ENCODE measurements around the gene MAPRE2.

The MAPRE2 gene

GRCh38 chr18:35121531-35121930 is 80.3 kb downstream of the MAPRE2 start:
- no peak for DNase-seq (ENCODE audit: low read depth, low spot score)

GRCh38 chr18:35122586-35123224 is 81.5 kb downstream of the MAPRE2 start:
- peak; percentile 81 for DNase-seq (ENCODE audit: low read depth, low spot score)

DNA sequence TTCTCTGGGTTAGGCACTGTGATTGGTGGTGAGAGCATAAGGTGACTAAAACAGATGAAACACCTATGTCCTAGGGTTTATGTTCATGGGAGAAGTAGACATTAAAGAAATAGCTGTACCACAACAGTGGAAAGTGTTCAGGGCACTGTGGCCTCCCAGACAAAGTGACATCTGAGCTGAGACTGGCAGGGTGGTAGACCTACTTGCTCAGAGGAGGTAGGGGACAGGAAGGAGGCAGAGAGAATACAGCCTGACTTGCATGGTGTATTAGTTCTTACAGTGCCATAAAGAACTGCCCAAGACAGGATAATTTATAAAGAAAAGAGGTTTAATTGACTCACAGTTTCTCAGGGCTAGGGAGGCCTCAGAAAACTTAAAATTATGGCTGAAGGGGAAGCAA is 82.6 kb downstream of the MAPRE2 start:
- DNase-seq (ENCODE audit: low read depth, low spot score), result no peak

GRCh38 chr18:35127201-35127600 is 86.0 kb downstream of the MAPRE2 start:
- DNase-seq (ENCODE audit: low read depth, low spot score), result peak; percentile 39

DNA sequence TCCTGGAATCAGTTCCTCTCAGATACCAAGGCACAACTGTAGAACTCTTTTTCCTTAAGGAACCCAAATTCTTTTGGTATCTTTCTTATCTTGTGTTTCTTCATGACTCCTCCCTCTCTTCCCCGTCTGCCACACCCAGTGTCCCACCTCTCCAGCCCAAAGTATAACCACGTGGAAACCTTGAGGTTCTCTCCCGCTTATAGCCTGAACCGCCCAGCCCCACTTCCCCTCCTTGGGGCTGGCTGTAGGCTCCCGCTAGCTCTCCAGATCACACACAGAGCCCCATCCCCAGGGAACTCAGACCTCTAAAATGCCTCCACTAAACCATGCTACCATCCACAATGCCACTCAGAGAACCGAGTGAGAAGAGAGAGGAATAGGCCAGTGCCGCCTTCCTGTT is 87.5 kb downstream of the MAPRE2 start:
- DNase-seq (ENCODE audit: low read depth, low spot score), result no peak

DNA sequence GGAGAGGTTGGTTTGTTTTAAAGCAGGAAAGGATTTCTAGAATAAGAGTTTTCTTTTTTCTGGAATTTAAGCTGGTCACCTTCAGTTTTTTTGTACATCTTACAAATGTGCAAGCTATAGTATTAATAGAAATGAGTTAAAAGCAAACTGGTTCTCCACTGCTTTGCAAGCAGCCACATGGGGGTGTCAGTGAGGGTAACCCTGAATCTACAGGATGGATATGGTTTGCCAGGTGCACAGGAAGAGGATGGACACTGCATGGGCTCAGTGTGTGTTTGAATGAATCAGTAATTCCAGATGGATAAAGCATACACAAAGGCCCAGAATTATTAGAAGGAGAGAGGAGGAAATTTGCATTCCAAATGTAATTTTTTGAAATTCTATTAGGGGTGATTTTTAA is 89.0 kb downstream of the MAPRE2 start:
- no peak for DNase-seq (ENCODE audit: low read depth, low spot score)

- no peak for DNase-seq (ENCODE audit: low read depth, low spot score)
Observed at GRCh38 chr18:35131387-35132020, 90.3 kb downstream of the MAPRE2 start.

DNA sequence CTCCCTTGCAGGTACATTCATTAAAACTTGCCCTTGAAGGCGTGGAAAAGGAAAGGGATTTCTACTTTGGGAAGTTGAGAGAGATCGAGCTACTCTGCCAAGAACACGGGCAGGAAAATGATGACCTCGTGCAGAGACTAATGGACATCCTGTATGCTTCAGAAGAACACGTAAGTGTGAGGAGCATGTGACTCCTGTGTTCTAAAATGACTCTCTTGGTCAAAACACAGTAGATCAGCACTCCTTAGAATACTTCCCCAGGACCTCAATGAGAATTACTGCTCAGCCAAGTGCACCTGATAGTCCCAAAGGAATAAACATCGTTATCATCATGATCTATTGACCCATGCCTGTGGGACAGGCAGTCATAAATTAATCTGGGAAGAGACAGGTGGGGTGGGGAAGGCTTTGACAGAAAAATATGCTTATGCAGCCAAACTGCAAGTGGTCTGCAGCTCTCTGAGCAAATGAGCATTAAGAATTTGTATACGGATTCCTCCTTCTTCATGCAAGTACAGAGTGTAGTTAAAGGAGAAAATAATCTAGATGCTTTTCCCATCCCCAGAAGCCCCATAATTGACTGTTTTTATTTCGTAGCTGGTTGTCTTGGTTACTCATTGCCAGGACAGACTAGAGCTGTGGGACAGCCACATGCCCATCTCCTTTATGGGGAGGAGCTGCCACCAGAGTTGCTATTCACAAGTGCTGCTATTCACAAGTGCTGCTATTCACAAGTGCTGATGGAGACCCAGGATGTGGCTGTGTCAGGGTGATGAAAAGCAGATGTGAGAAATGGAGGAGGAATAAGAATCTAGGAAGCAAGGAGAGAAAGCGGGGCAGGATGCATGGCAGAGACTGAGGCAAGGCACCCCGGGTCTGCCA is 91.0 kb downstream of the MAPRE2 start:
- no peak for DNase-seq (ENCODE audit: low read depth, low spot score)

- DNase-seq (ENCODE audit: low read depth, low spot score), result no peak
Observed at GRCh38 chr18:35134190-35134730, 93.0 kb downstream of the MAPRE2 start.

- no peak for DNase-seq (ENCODE audit: low read depth, low spot score)
Observed at GRCh38 chr18:35134791-35135531, 93.7 kb downstream of the MAPRE2 start.

GRCh38 chr18:35136248-35136647 is 95.0 kb downstream of the MAPRE2 start:
- DNase-seq (ENCODE audit: low read depth, low spot score), result no peak

DNA sequence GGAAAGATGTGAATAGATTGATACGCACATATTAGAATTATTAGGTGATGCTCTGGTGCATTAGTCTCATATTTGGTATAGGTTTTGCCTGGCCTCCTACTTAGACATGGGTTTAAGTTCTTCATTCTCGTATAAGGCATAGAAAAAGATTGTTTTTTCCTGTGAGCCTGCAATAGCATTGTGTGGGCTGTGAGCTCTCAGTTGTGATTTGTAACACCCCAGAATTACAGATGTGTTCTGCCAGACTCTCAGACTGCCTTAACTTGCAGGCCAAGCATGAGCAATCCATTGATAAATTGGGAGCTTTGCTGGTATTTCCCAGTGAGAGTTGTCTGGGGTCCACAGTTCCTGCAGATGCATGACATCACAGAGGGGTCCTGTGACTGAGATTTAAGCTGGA is 95.7 kb downstream of the MAPRE2 start:
- DNase-seq (ENCODE audit: low read depth, low spot score), result no peak

- DNase-seq (ENCODE audit: low read depth, low spot score), result no peak
Observed at GRCh38 chr18:35137632-35138031, 96.4 kb downstream of the MAPRE2 start.

DNA sequence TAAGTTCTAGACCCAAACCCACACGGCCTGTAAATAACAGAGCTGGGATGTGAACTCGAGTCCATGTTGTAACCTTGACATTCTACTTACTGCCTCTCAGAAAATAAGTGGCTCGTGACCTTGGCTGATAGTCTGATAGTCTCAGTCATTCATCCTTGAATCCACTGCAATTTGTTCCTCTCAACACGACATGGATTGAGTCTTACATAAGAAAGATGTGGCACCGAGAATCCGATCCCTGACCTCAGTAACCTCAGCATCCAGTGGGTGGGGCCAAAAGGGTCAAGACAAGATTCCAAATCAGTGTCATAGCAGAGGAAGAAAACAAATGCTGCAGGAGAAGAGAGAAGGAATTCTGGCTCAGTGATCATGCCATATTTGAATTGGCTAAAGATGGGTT is 97.6 kb downstream of the MAPRE2 start:
- DNase-seq (ENCODE audit: low read depth, low spot score), result no peak

DNA sequence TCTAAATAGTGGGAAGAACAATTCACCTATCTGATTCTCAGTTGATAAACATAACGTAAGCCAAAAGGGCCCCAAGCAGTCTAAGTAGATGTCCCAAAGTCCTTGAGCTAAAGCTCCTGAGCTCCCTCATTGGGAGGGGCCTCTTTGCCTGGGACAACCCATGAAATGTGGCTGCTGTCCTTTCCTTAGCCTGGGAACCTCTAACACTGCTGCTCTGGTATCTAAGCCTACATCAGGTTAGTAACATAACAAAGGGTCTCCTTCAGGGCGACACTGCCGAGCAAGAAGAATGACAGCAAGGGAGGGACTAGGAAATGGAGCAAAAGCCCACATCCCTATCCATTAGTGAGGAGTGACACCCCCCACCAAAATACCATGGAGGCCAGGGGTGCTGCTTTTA is 98.3 kb downstream of the MAPRE2 start:
- DNase-seq (ENCODE audit: low read depth, low spot score), result peak; percentile 25

DNA sequence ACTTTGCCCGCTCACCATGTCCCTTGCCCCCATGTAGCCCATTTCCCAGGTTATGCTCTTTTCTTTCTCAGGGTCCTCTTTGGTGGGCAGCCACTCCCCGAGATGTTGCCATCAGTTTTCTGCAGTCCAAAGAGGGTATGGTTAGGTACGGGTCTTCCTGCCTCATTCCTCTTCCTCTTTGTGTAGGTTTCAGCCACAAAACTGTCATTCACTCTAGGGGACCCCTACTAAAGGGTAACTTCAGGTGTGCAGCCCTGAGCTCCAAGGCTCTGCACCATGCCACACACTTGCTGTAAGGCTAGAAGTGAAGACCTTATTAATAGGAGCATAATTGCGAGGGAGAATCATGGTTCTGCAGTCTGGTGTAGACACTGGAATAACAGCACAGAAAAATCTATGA is 99.9 kb downstream of the MAPRE2 start:
- DNase-seq (ENCODE audit: low read depth, low spot score), result no peak

DNA sequence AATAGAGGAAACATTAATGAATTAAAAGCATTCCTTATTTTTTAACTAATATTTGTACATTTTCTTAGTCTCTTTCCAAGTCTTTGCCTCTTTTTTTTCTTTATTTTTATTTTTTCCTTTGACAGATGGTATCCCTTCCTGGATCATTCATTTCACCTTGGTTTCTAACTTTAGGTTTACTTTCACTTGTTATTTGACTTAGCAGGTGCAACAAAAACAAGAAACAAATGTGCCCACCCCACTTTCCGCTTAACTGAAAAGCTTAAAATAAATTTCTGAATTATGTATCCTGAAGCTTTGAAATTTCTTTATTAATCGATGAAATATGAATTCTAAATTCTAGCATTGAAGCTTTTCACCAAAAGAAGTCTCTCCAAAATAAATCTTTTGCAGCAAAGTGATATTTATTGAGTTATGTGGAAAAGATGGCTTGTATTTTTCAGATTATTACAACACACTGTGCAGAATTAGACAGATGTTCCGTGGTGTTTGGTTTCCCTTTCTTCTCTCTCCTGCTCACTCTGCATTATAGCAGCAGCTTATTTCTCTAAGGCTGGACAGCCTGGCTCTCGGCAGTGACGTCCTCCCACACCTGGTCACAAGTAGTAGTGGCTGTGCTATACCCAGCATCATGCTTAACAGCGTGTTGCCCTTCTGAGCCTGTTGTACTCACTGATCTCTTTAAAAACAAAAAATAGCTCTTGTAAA is 100.5 kb downstream of the MAPRE2 start:
- no peak for DNase-seq (ENCODE audit: low read depth, low spot score)

DNA sequence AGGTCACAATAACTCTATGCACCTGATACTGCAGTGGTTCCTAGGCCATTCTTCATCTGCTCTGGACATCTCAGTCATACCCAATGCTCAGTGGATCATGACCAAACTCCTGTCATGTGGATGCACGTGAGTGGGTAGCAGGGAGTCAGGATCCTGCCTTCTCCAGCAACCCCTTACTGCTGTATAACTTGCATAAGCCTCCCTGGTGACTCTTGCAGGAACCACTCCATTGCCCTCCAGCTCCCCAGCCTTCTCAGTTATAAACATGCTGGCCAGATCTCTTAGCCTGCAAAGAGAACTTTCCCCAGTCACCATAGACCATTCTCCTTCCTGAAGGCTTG is 101.0 kb downstream of the MAPRE2 start:
- no peak for DNase-seq (ENCODE audit: low read depth, low spot score)

DNA sequence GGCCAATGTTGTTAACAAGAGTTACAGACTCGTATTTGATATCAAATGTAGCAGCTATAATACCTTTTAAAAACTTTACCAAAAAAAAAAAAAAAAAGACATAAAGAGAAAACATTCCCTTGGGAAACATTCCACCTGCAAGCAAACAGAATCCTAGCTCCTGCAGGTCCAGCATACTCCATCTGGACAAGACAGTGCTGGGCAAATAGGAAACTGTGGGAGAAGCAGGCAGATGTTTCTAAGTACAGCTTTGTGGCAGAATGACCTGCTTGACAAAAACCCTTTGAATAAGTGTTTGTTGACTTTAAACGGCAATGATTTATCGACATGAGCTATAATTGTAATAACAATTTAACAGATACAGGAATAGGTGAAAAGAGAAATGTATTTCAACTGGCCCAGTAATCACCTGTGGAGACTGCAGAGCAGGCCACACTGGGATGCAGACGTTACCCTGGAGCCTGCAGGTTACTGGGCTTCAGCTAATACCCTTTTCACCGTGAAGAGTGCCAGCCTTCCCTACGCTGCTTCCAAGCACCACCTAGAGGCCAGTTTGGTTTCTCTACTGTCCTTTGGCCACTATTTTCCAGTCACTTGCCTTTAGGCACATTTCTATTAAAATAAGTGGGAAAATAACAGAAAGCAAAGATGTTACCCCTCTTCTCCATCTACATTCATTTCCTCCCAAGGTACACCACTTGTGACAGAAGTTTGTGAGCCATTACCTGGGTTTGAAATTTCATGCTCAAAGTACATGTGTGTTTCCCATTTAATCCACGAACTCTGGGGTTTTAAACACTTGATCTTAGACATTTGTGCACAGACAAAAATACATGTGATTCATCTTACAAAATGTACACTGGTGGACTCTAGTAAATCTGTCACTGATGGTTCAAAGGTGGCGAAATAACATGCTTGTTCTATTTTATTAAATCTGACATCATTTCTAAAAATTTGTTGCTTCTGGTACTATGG is 102.7 kb downstream of the MAPRE2 start:
- peak; percentile 61 for DNase-seq (ENCODE audit: low read depth, low spot score)

- DNase-seq (ENCODE audit: low read depth, low spot score), result no peak
Observed at GRCh38 chr18:35144698-35145097, 103.5 kb downstream of the MAPRE2 start.
